ENCODE measurements around the gene GMPS.
"Not testable (repeated sequence)": the region's sequence is repeated elsewhere in the genome, so short reads cannot be mapped to it uniquely, and the experiment has no call there.

Gene GMPS

GRCh38 chr3:155861476-155862183 lies 8.8 kb upstream of the GMPS start:
- Histone ChIP-seq H4K8ac (ENCODE audit: low read depth, low read length) (no peak overlapping the region), H2AFZ (ENCODE audit: insufficient read depth, low read length, poor library complexity) (no peak overlapping the region), H3K9ac (ENCODE audit: low read length) (no peak overlapping the region), H3K23ac (ENCODE audit: low read length) (no peak overlapping the region), H2BK120ac (ENCODE audit: insufficient read depth, low read length, poor library complexity) (no peak overlapping the region), H3K14ac (ENCODE audit: low read length) (no peak overlapping the region), H3K18ac (ENCODE audit: low read length) (no peak overlapping the region), H2AK5ac (ENCODE audit: low read length) (no peak overlapping the region), H4K12ac (ENCODE audit: low read depth, low read length) (no peak overlapping the region), H3K27ac (ENCODE audit: low read depth, low read length) (no peak overlapping the region), H2BK5ac (ENCODE audit: low read depth, low read length, poor library complexity) (no peak overlapping the region), H3K9me3 (ENCODE audit: insufficient read depth, low read depth, low read length) (no peaks in the 10 kb centered on the region), H3K27me3 (ENCODE audit: insufficient read depth, low read length) (no peaks in the 10 kb centered on the region), H3K4me2 (ENCODE audit: low read length) (no peak overlapping the region), H3K4me1 (ENCODE audit: control insufficient read depth in 1 of 2, insufficient read depth in 2 of 2, low read length in 2 of 2) (no peaks in the 10 kb centered on the region), H3K79me1 (ENCODE audit: low read length) (no peaks in the 10 kb centered on the region), H3K36me3 (ENCODE audit: control insufficient read depth in 1 of 2, insufficient read depth in 2 of 2, low read length in 2 of 2) (no peaks in the 10 kb centered on the region), H4K91ac (ENCODE audit: low read depth, low read length) (no peak overlapping the region), H3K4me3 (ENCODE audit: low read depth, low read length) (no peak overlapping the region), H3K4ac (ENCODE audit: low read depth, low read length) (no peak overlapping the region), H3K79me2 (ENCODE audit: control insufficient read depth, insufficient read depth, low read length, poor library complexity) (no peaks in the 10 kb centered on the region), H2BK12ac (ENCODE audit: low read length) (no peak overlapping the region)
- WGBS (ENCODE audit: extremely low coverage, insufficient coverage, insufficient read length), result no CpG with 5 or more reads among the region's 2 CpGs
- DNase-seq, result no peak

GRCh38 chr3:155862290-155862982 lies 8.0 kb upstream of the GMPS start:
- H3K36me3 ChIP-seq (ENCODE audit: control insufficient read depth in 1 of 2, insufficient read depth in 2 of 2, low read length in 2 of 2); H3K27me3 ChIP-seq (ENCODE audit: insufficient read depth, low read length); H3K79me2 ChIP-seq (ENCODE audit: control insufficient read depth, insufficient read depth, low read length, poor library complexity); H3K9ac ChIP-seq (ENCODE audit: low read length); H4K8ac ChIP-seq (ENCODE audit: low read depth, low read length); DNase-seq; H3K18ac ChIP-seq (ENCODE audit: low read length); H2AFZ ChIP-seq (ENCODE audit: insufficient read depth, low read length, poor library complexity); H3K4me1 ChIP-seq (ENCODE audit: control insufficient read depth in 1 of 2, insufficient read depth in 2 of 2, low read length in 2 of 2); H3K14ac ChIP-seq (ENCODE audit: low read length); H2BK5ac ChIP-seq (ENCODE audit: low read depth, low read length, poor library complexity); H2BK120ac ChIP-seq (ENCODE audit: insufficient read depth, low read length, poor library complexity); H3K23ac ChIP-seq (ENCODE audit: low read length); H3K4me3 ChIP-seq (ENCODE audit: low read depth, low read length); H3K4me2 ChIP-seq (ENCODE audit: low read length); H2BK12ac ChIP-seq (ENCODE audit: low read length); H4K12ac ChIP-seq (ENCODE audit: low read depth, low read length); H3K4ac ChIP-seq (ENCODE audit: low read depth, low read length); H3K79me1 ChIP-seq (ENCODE audit: low read length); H3K9me3 ChIP-seq (ENCODE audit: insufficient read depth, low read depth, low read length); H4K91ac ChIP-seq (ENCODE audit: low read depth, low read length); H3K27ac ChIP-seq (ENCODE audit: low read depth, low read length); H2AK5ac ChIP-seq (ENCODE audit: low read length): not testable (repeated sequence)
- WGBS (ENCODE audit: extremely low coverage, insufficient coverage, insufficient read length), result no CpG with 5 or more reads among the region's 12 CpGs

- DNase-seq, result no peak
- no peak overlapping the region for H2BK5ac ChIP-seq (ENCODE audit: low read depth, low read length, poor library complexity)
- no peak overlapping the region for H3K27ac ChIP-seq (ENCODE audit: low read depth, low read length)
- no peak overlapping the region for H3K4ac ChIP-seq (ENCODE audit: low read depth, low read length)
- no peak overlapping the region for H3K14ac ChIP-seq (ENCODE audit: low read length)
- H3K9me3 ChIP-seq (ENCODE audit: insufficient read depth, low read depth, low read length), result no peaks in the 10 kb centered on the region
- no peak overlapping the region for H4K8ac ChIP-seq (ENCODE audit: low read depth, low read length)
- no peak overlapping the region for H2AK5ac ChIP-seq (ENCODE audit: low read length)
- no peak overlapping the region for H2AFZ ChIP-seq (ENCODE audit: insufficient read depth, low read length, poor library complexity)
- no peaks in the 10 kb centered on the region for H3K79me2 ChIP-seq (ENCODE audit: control insufficient read depth, insufficient read depth, low read length, poor library complexity)
- H4K12ac ChIP-seq (ENCODE audit: low read depth, low read length), result no peak overlapping the region
- no peak overlapping the region for H3K23ac ChIP-seq (ENCODE audit: low read length)
- H3K18ac ChIP-seq (ENCODE audit: low read length), result no peak overlapping the region
- no peak overlapping the region for H2BK120ac ChIP-seq (ENCODE audit: insufficient read depth, low read length, poor library complexity)
- WGBS (ENCODE audit: extremely low coverage, insufficient coverage, insufficient read length), result no CpG with 5 or more reads among the region's 12 CpGs
- H3K36me3 ChIP-seq (ENCODE audit: control insufficient read depth in 1 of 2, insufficient read depth in 2 of 2, low read length in 2 of 2), result no peaks in the 10 kb centered on the region
- H3K9ac ChIP-seq (ENCODE audit: low read length), result no peak overlapping the region
- H3K4me1 ChIP-seq (ENCODE audit: control insufficient read depth in 1 of 2, insufficient read depth in 2 of 2, low read length in 2 of 2), result no peaks in the 10 kb centered on the region
- no peak overlapping the region for H3K4me3 ChIP-seq (ENCODE audit: low read depth, low read length)
- no peaks in the 10 kb centered on the region for H3K27me3 ChIP-seq (ENCODE audit: insufficient read depth, low read length)
- H2BK12ac ChIP-seq (ENCODE audit: low read length), result no peak overlapping the region
- H3K79me1 ChIP-seq (ENCODE audit: low read length), result no peaks in the 10 kb centered on the region
- no peak overlapping the region for H4K91ac ChIP-seq (ENCODE audit: low read depth, low read length)
- no peak overlapping the region for H3K4me2 ChIP-seq (ENCODE audit: low read length)
These were observed 7.2 kb upstream of the GMPS start for GRCh38 chr3:155863072-155863784.

DNA sequence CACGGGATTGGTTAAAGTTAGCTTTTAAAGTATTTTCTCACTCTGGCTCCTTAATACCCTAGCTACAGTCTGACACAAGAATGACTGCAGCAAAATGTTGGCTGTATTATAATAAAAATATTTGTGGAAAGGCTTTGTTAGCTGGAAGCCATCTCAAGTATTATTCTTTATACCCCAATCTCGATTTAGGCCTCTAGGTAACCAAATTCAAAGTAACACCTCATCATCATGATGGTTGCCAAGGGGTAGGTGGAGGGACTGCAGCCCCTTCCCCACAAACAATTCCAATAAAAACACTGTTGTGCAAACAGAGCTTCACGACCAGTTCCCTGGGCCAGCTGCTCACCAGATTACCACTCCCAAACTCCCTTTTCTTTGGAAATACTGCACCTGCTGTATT lies 759 bp upstream of the GMPS start:
- H3K9ac ChIP-seq (ENCODE audit: low read length), result no peak overlapping the region

More for the DNA sequence above, 759 bp upstream of the GMPS start:
- H3K27ac ChIP-seq (ENCODE audit: low read depth, low read length), result peak overlapping the region; percentile 28
- H3K27me3 ChIP-seq (ENCODE audit: insufficient read depth, low read length), result no peaks in the 10 kb centered on the region
- peaks cover 1% of the 10 kb centered on the region for H3K9me3 ChIP-seq (ENCODE audit: insufficient read depth, low read depth, low read length)
- no peak overlapping the region for H3K23ac ChIP-seq (ENCODE audit: low read length)
- H3K4me1 ChIP-seq (ENCODE audit: control insufficient read depth in 1 of 2, insufficient read depth in 2 of 2, low read length in 2 of 2), result peaks cover 0 to 2% of the 10 kb centered on the region in 2 experiments
- no peak overlapping the region for H3K4ac ChIP-seq (ENCODE audit: low read depth, low read length)
- H3K36me3 ChIP-seq (ENCODE audit: control insufficient read depth in 1 of 2, insufficient read depth in 2 of 2, low read length in 2 of 2), result no peaks in the 10 kb centered on the region
- H2BK12ac ChIP-seq (ENCODE audit: low read length), result no peak overlapping the region
- no peak overlapping the region for H2BK120ac ChIP-seq (ENCODE audit: insufficient read depth, low read length, poor library complexity)
- no peak overlapping the region for H2AK5ac ChIP-seq (ENCODE audit: low read length)
- H4K8ac ChIP-seq (ENCODE audit: low read depth, low read length), result peak overlapping the region; percentile 88
- no peak overlapping the region for H4K91ac ChIP-seq (ENCODE audit: low read depth, low read length)
- no peak overlapping the region for H3K4me3 ChIP-seq (ENCODE audit: low read depth, low read length)
- H3K18ac ChIP-seq (ENCODE audit: low read length), result no peak overlapping the region
- H3K79me1 ChIP-seq (ENCODE audit: low read length), result peaks cover 14% of the 10 kb centered on the region
- H2AFZ ChIP-seq (ENCODE audit: insufficient read depth, low read length, poor library complexity), result peak overlapping the region; percentile 84
- DNase-seq, result no peak
- peak overlapping the region; percentile 33 for H2BK5ac ChIP-seq (ENCODE audit: low read depth, low read length, poor library complexity)
- peak overlapping the region; percentile 76 for H3K4me2 ChIP-seq (ENCODE audit: low read length)
- H4K12ac ChIP-seq (ENCODE audit: low read depth, low read length), result no peak overlapping the region
- peaks cover 17% of the 10 kb centered on the region for H3K79me2 ChIP-seq (ENCODE audit: control insufficient read depth, insufficient read depth, low read length, poor library complexity)
- WGBS (ENCODE audit: extremely low coverage, insufficient coverage, insufficient read length), result no CpG with 5 or more reads among the region's 3 CpGs
- no peak overlapping the region for H3K14ac ChIP-seq (ENCODE audit: low read length)
